Astrocyte (in vitro differentiated cells and primary cell): ENCODE data around the gene MMS19. TPM values are rescaled to one million over a fixed set of nuclear protein-coding genes. Genes with fewer than 3 reads are reported as not detected.

Source experiments
- DNase-seq: peaks from one replicate; pipeline ENCODE4 v3.0.0-alpha.2; 2010; ENCODE audit warnings: low read depth
- FAIRE-seq: peaks from 2 replicates; lab custom pipeline; 2011; peaks lifted over from hg19 to GRCh38; lab: Jason Lieb, UNC
- H2AFZ ChIP-seq: 2 replicates; pipeline ENCODE4 v1.6.0; 2012; ENCODE audit warnings: low read depth, low read length, inconsistent platforms
- H3K27ac ChIP-seq: 2 replicates; pipeline ENCODE4 v1.5.1; 2011; ENCODE audit warnings: low read depth, low read length, inconsistent platforms
- H3K27me3 ChIP-seq: 2 replicates; pipeline ENCODE4 v1.6.0; 2011; ENCODE audit warnings: low read length, inconsistent platforms; ENCODE audit not compliant: insufficient read depth
- H3K36me3 ChIP-seq: 2 replicates; pipeline ENCODE4 v1.5.1; 2011; ENCODE audit warnings: low read length, inconsistent platforms; ENCODE audit not compliant: insufficient read depth
- H3K4me1 ChIP-seq: 2 replicates; pipeline ENCODE4 v1.5.1; 2011; ENCODE audit warnings: low read length, inconsistent platforms; ENCODE audit not compliant: insufficient read depth
- H3K4me2 ChIP-seq: 2 replicates; pipeline ENCODE4 v1.6.0; 2012; ENCODE audit warnings: low read length, inconsistent platforms
- H3K4me3 ChIP-seq: 2 replicates; pipeline ENCODE4 v1.5.1; 2011; ENCODE audit warnings: low read depth, mild to moderate bottlenecking, low read length, inconsistent platforms; ENCODE audit not compliant: insufficient read depth
- H3K79me2 ChIP-seq: 2 replicates; pipeline ENCODE4 v1.6.0; 2012; ENCODE audit warnings: mild to moderate bottlenecking, low read length, inconsistent platforms; ENCODE audit not compliant: insufficient read depth
- H3K9ac ChIP-seq: 2 replicates; pipeline ENCODE4 v1.6.0; 2012; ENCODE audit warnings: mild to moderate bottlenecking, low read length, inconsistent platforms
- H3K9me3 ChIP-seq: 2 replicates; pipeline ENCODE4 v1.5.1; 2012; ENCODE audit warnings: low read depth, mild to moderate bottlenecking, low read length, inconsistent platforms; ENCODE audit not compliant: insufficient read depth
- H4K20me1 ChIP-seq: 2 replicates; pipeline ENCODE4 v1.6.0; 2012; ENCODE audit warnings: low read length, inconsistent platforms; ENCODE audit not compliant: insufficient read depth
- H3K27ac Mint-ChIP-seq: one replicate; pipeline ENCODE4 v1.8.0; 2021; ENCODE audit warnings: mild to moderate bottlenecking, mixed read lengths; ENCODE audit not compliant: unreplicated experiment
- H3K27me3 Mint-ChIP-seq: one replicate; pipeline ENCODE4 v1.8.0; 2021; ENCODE audit warnings: low read depth, mixed read lengths; ENCODE audit not compliant: unreplicated experiment
- H3K36me3 Mint-ChIP-seq: one replicate; pipeline ENCODE4 v1.8.0; 2021; ENCODE audit warnings: low read depth, mixed read lengths; ENCODE audit not compliant: unreplicated experiment
- H3K4me1 Mint-ChIP-seq: one replicate; pipeline ENCODE4 v1.8.0; 2021; ENCODE audit warnings: low read depth, mixed read lengths; ENCODE audit not compliant: unreplicated experiment
- H3K4me3 Mint-ChIP-seq: one replicate; pipeline ENCODE4 v1.8.0; 2021; ENCODE audit warnings: mild to moderate bottlenecking, moderate library complexity, mixed read lengths; ENCODE audit not compliant: unreplicated experiment
- H3K9me3 Mint-ChIP-seq: one replicate; pipeline ENCODE4 v1.8.0; 2021; ENCODE audit warnings: mild to moderate bottlenecking, mixed read lengths; ENCODE audit not compliant: unreplicated experiment
- CTCF ChIP-seq: IDR thresholded peaks from 2 replicates; pipeline ENCODE4 v1.5.1; 2011; ENCODE audit warnings: low read depth, mild to moderate bottlenecking, inconsistent platforms, low read length, moderate library complexity; ENCODE audit not compliant: insufficient read depth
- EZH2 ChIP-seq: IDR thresholded peaks from 2 replicates; pipeline ENCODE4 v1.6.1; 2012; ENCODE audit warnings: mild to moderate bottlenecking, low read length, inconsistent platforms; ENCODE audit not compliant: insufficient read depth
- total RNA-seq: library from RNA; stranded (reverse); gene quantifications from 2 replicates; pipeline ENCODE4 v1.2.1, GENCODE V29; 2021

Gene MMS19
- total RNA-seq, 1 donor from 2014 or later: 84.4 TPM

GRCh38 chr10:97532935-97533671 lies 34.9 kb upstream of the MMS19 start:
- peak overlapping the region; percentile 1 for H3K27ac ChIP-seq

GRCh38 chr10:97531401-97531986 lies 33.3 kb upstream of the MMS19 start:
- H3K36me3 ChIP-seq: no peaks in the 10 kb centered on the region
- TF ChIP-seq CTCF (no peak), EZH2 (no peak)
- peaks cover 28% of the 10 kb centered on the region for H3K4me1 Mint-ChIP-seq
- no peak overlapping the region for H3K4me2 ChIP-seq
- peaks cover 20% of the 10 kb centered on the region for H3K4me1 ChIP-seq
- H3K9ac ChIP-seq: no peak overlapping the region
- H3K27ac ChIP-seq: peak overlapping the region; percentile 7
- peaks cover 3% of the 10 kb centered on the region for H3K9me3 Mint-ChIP-seq
- FAIRE-seq (no peak), DNase-seq (peak; percentile 40)
- H3K36me3 Mint-ChIP-seq: peaks cover 4% of the 10 kb centered on the region
- H2AFZ ChIP-seq: no peak overlapping the region
- peaks cover 14% of the 10 kb centered on the region for H4K20me1 ChIP-seq
- H3K27me3 ChIP-seq: no peaks in the 10 kb centered on the region
- no peaks in the 10 kb centered on the region for H3K9me3 ChIP-seq
- no peak overlapping the region for H3K4me3 Mint-ChIP-seq
- H3K4me3 ChIP-seq: no peak overlapping the region
- peaks cover 25% of the 10 kb centered on the region for H3K79me2 ChIP-seq
- no peaks in the 10 kb centered on the region for H3K27me3 Mint-ChIP-seq
- H3K27ac Mint-ChIP-seq: peak overlapping the region; percentile 81

More at GRCh38 chr10:97532935-97533671, 34.9 kb upstream of the MMS19 start:
- Histone ChIP-seq H3K27me3 (no peaks in the 10 kb centered on the region), H4K20me1 (peaks cover 7% of the 10 kb centered on the region), H3K79me2 (peaks cover 39% of the 10 kb centered on the region), H3K36me3 (no peaks in the 10 kb centered on the region), H3K4me2 (peak overlapping the region; percentile 32), H3K4me1 (peaks cover 20% of the 10 kb centered on the region), H3K9ac (peak overlapping the region; percentile 7), H3K4me3 (no peak overlapping the region), H2AFZ (no peak overlapping the region), H3K9me3 (no peaks in the 10 kb centered on the region)
- Mint-ChIP-seq H3K4me1 (peaks cover 33% of the 10 kb centered on the region), H3K27ac (peak overlapping the region; percentile 88), H3K36me3 (peaks cover 4% of the 10 kb centered on the region), H3K9me3 (peaks cover 4% of the 10 kb centered on the region), H3K4me3 (no peak overlapping the region), H3K27me3 (no peaks in the 10 kb centered on the region)
- FAIRE-seq: no peak
- TF ChIP-seq CTCF: no peak
- TF ChIP-seq EZH2: no peak
- DNase-seq: no peak
